Suppressor macrophage (primary cell): ENCODE measurements around the gene ST6GAL2.

Experiments used
- DNase-seq, 4 experiments: peaks; one replicate each; pipeline ENCODE4 v3.0.0-alpha.2; 2020 to 2022

ST6GAL2 gene

DNA sequence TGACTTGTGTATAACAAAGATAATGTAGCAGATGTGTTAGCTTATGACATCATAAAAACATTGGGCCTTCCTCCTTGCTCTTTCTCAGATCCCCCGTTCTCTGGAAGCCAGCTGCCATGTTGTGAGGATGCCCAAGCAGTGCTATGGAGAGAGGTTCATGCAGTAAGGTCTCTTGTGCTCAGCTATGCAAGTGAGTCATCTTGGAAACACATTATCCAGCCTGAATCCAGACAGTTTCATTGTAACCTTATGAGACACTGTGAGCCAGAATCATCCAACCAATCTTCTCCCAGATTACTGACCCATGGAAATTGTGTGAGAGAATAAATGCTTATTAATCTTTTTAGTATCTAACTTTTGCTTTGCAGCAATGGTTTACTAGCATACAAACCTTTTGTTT, 60.8 kb downstream of the ST6GAL2 start:
- no peak for DNase-seq

DNA sequence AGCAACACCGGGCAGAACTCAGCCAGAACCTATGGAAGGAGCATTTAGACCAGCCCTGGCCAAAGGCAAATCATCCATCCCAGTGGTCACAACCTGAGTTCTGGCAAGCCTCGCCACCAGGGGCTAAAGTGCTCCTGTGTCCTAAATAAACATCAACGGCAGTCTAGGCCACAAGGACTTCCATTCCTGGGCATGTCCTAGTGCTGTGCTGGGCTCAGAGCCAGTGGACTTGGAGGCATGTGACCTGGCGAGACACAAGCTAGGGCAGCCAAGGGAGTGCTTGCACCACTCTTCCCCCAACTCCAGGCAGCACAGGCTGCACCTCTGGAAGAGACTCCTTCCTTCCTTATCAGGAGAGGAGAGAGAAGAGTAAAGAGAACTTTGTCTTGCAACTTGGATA, 69.0 kb downstream of the ST6GAL2 start:
- DNase-seq = no peak

DNA sequence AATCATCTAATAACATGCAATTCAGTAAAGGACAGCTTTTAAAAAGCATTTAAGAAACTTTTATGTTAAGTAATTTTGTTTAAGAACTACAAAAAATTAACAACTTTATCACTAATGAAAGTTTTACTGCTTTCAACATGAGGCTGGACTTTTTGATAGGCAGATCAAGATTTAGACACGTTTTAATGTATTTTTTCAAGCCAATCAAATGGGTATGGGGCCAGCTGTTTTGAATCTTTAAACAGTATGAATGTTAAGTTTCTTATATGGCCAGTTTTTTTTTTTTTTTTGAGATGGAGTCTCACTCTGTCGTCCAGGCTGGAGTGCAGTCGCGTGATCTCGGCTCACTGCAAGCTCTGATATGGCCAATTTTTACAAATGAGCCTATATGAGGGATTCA, 73.1 kb downstream of the ST6GAL2 start:
- DNase-seq = no peak

DNA sequence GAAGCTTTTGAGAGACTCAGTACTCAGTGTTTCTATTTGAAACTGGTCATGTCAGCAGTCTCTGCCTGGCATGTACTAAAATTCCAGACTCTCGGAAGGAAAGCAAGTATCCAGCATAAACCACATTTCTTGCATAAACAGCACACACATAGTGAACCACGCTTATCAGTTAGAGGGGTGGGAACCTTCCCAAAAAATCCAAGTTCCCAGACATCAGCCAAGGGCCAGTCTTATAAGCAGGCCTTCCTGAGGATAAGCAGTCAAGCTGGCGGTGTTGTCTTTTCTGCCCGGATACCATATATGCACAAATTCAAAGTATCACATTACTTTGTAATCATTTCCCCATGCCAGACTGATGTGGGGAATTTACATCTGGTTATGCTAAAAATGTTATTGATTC, 73.6 kb downstream of the ST6GAL2 start:
- no peak for DNase-seq

DNA sequence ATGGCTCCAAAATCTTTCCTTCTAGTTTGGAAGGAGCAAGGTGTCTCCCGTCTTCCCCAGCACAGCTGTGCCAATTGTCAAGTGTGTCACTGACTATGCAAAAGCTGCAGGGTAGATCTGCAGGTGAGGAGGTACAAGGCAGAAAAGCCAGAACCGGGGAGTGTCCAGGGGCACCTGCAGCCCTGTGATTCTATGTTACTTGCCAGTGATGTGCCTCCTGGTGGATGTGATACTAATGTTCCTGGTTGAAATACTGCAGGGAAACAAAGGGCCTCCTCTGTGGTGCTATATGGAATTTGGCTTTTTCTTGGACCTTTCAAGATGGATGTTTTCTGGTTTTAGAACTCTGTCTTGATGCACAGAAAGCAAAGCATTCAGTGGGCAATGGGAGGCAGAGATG, 80.3 kb downstream of the ST6GAL2 start:
- no peak for DNase-seq

DNA sequence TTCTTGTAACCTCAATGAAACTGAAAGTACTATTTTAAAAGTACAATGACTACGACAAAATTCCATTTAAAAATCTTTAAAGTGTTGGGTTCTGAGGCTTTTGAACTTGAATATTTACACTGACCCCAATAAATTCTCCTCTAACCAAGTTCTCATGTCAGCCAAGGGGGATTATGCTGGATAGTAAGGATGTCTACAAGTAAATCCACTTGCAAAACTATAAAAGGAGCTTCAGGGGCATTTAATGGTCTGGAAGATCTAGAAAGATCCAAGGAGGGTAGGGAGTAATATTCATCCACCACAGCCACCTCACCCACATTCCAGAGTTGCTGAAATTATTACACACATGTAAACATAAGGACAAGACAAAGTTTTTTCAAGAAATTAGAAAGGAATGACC, 81.8 kb downstream of the ST6GAL2 start:
- no peak for DNase-seq

DNA sequence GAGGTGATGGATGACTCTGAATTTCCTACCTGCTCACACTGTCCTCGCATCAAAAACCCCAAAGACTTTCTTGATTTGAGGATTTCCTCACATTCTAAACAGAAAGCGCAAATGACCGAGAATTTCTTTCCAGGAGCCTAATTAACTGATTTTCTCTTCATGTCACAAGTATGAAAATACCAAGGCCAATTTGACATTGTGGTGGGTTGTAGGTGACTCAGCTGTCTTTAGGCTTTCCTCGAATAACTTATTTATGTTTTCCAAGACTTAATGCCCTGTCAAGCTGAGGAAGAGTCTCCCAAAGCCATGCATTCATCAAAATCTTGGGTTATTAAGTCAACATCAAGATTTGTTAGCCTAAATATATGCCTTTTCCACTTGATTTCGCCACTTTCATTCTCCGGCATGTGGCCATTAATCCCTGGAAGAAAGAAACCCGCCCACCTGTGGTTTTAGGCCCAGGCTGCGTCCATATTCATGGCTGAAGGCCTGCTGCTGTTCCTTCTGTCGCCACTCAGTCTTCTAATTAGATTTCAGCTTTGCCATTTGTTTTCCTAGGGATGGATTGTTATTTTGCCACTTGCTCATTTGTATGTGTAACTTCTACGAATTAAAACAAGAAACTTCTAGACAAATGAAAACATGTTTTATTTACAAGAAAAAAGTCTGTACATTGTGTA, 84.9 kb downstream of the ST6GAL2 start:
- DNase-seq = no peak

DNA sequence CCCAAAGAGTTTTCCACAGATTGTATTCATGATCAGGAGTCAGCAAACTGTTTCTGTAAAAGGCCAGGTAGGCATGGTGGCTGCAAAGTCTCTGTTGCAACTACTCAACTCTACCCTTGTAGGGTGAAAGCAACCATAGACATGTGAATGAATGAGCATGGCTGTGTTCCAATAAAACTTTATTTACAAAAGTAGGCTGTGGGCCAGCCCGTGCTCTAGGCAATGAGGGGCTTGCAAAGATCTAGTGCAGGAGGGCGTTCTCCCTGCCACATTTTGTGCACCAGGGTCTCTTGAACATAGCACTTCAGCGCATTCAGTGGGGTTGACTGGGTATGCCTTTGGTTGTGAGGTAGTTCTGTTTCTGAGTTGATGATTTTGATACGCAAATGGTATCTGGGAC, 85.8 kb downstream of the ST6GAL2 start:
- DNase-seq = no peak

DNA sequence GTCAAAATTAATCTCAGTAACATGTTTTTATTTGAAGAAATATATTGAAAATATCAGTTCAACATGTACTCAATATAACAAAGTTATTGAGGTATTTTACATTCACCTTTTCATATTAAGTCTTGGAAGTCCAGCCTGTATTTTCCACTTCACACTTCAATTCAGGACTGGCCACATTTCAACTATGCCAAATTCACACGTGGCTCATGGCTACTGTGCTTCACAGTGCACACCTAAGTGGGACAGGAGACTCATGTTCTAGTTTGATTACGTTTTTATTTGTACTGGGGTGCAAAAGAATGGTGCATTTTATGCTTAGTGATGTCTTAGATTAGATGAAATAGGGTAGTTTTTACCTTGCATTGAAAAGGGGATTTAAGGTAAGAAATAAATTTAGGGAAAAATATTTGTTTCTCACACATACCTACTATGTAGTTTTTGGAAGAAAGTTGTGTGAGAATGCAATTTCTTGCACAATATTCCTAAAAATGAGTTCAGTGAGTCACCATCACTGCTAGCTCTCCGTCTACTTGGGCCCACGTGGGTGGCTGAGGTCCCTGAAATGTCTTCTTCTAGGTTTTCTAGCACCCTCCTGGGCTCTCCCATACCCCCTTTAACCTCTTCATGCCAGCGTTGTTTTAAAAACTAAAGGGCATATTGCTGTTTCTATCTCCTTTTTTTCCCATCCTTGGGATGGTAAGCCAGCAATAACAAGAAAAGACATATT, 87.0 kb downstream of the ST6GAL2 start:
- no peak for DNase-seq

DNA sequence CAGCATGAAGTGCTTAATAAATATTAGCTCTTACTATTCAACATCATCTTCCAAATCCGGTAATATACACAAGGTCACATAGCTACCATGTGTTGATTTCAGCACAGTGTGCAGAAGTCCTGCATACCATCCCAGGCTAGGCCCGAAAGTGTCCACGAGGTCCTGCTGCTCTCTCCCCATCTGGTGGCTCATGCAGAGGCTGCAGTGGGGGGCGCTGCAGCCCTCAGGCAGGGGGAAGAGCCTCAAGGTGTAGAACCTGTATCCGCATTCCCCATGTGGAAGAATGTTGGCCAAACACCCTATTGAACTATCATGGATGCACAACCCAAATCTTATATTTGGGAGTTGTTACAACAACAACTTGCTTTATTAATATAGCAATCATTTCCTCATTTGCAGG, 88.5 kb downstream of the ST6GAL2 start:
- no peak for DNase-seq

DNA sequence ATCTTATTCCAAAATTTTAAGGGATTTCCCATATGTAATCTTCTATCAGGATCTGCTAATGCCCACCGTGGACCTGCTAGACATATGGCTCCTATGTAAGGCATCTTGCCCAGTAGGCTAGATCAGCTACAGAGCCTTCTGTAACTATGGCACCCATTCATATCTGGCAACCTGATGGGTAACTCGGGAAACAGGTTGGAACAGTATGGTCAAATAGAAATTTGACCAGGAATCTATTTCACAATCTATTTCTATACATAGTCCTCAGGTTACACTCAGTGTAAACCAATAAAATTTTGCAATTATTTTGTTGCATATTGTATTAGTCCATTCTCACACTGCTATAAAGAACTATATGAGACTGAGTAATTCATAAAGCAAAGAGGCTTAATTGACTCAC, 93.3 kb downstream of the ST6GAL2 start:
- no peak for DNase-seq

DNA sequence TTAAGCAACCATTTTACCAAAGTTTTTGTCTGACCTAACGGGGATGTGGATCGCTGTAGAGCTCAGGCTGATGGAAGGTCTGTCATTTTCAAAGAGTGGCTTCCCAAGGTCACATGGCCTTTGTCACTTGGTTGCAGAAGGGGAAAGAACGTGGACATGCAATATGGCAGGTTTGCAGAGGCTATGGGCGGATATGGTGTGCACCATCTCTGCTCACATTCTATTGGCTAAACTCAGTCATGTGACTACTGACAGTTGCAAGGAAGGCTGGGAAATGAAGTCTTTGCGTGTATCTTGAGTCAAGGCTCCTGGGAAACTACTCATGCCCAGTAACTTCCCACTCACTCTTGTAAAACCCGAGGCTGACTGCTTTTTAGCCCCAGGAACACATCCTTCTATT, 96.8 kb downstream of the ST6GAL2 start:
- DNase-seq = no peak

DNA sequence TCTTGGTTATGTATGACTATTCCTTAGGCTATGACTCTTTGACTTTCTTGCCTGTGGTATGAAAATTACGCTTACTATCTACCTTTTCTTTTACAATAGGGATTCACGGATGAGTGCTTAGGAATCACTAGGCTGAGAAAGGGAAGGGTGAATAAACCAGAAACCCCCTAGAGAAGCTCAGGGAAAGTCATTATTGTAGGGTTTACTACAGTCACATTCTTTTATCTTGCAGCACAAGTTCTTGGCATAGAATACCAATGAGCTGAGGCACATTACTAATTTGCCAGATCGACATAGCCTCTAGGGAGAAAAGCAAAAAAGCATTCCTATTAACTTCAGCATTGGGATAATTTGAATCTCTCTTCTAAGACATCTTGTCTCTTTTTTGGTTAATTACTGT, 103.3 kb downstream of the ST6GAL2 start:
- DNase-seq = no peak

DNA sequence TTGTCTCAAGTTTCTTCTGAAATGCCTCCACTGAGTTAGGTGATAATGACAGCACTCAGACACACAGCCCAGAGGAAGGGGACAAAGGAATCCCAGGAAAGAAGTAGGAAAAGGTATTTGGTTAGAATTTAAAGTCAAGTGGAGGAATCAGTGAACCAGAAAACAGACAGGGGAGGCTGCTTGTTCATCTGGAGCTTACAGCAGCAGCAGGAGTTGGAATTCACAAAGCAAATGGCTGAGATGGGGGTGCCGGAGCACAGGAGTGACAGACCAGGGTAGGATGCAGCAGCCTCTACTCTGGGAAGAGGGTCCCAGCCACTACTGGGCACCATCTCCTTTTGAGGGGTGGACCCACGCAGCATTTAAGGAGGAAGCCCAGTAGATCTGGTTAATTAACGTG, 104.8 kb downstream of the ST6GAL2 start:
- DNase-seq = no peak

DNA sequence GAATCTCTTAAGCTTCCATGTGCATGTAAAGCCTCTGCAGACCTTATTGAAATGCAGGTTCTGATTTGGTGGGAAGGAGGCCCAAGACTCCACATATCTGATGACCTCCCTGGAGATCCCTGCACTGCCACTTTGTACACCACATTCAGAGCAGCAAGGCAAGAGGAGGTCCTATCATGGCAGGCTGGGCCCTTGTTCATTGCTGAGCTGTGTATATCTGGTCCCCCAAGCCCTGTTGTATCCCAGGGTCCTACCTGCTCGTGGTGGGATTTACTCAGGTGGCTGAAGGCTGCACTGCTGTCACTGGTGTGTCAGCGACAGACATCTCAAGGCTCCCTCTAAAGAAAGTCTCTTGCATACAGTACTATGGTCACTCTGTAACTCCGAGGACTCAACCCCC, 114.2 kb downstream of the ST6GAL2 start:
- DNase-seq = no peak

DNA sequence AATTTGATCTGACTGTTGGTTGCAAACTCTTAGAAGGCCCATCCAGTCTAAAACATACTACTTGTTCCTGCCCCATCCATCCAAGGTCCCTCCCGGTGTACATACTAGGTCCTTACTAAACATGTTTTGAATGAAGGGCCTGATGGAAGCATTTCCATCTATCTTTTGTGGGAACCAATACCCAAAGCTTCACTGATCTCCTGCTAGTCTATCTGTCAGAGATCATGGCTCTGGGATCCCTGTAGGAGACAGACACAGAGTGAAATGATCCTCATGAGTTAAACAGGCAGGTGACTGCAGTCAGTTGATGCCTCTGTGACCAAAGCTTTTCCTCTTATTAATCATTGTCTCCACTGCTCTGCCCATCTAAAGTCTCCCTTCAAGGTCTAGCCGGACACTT, 115.0 kb downstream of the ST6GAL2 start:
- DNase-seq = no peak

DNA sequence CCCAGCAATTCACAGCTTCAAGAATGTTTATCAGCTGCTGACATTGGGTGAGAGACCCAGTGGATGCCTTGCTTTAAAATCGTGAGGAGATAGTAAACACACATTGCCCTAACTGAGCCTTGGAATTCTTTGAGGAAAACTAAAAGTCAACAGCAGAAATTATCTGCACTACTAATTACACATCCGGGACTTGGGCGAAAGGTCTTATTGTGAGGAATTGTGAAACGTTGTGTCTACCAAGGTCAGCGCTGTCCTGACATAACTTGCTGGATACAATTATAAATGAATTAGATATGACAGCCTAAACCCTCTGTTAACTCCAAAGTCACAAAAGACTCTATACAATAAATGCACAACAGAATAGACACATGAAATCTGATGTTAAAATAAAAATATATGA, 121.4 kb downstream of the ST6GAL2 start:
- DNase-seq = no peak

DNA sequence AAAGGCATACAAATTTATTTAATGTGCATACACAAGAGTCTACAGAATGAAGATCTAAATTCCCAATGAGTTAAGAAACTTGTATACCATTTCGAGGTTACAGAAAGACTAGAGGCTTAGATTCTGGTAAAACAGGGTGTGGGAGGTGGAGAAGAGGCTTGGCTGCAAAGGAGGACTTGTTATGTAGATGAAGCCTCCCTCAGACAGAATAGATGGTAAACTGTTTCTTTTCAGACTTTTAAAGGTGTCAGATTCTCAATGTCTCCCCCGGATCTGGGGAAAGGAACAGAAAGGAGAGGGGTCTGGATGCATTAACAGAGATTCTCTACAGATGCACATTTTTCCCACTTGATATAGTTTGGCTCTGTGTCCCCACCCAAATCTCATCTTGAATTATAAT, 126.0 kb downstream of the ST6GAL2 start:
- no peak for DNase-seq

DNA sequence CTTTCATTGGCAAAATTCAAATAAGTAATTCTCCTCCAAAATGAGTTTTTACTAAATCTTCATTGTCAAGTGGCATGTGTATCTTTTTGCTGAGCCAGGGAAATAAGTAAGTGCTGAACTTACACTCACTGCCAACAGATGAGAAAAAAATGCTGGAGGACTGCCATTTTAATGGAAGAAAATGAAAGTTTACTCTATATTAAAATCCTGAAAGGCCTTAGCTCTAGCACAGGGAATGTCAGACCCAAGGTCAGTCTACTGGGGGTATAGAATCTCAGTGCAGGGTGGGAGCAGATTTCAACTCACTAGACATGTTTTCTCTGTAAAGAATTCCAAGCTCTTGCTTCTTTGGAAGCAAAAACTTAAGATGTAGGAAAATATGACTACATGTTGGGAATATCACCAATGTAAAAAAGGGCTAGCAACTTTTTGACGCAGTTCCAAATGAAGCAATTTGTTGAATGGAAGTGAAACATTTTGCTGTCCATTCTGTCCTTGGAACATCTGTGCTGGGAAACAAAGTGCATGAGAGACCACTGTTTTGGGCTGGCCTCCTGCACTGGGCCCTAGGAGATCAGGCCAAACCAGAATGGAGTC, 127.0 kb downstream of the ST6GAL2 start:
- DNase-seq = no peak
